ENCODE measurements around the gene TNKS1BP1. TPM values are rescaled to one million over a fixed set of nuclear protein-coding genes. Genes with fewer than 3 reads are reported as not detected.

TNKS1BP1 gene
- total RNA-seq: 100 to 1,000 TPM; 169 to 184 TPM
- 100 to 1,000 TPM in 1 of 2 donors, 10 to 100 TPM in 1; 35.2 to 161 TPM for polyA plus RNA-seq
- long read RNA-seq, donor 1, transcript TNKS1BP1-202 (6 exons, 1,946 nt): major isoform, 14 of 91 reads
- long read RNA-seq, donor 1, partial matches to known transcripts: 68 of 91 reads
- long read RNA-seq, donor 1, other reads (novel, unspliced or antisense): 9 of 91 reads
- long read RNA-seq, donor 2, full-length matches to known transcripts: 30 of 108 reads
- long read RNA-seq, donor 2, partial matches to known transcripts: 65 of 108 reads
- long read RNA-seq, donor 2, other reads (novel, unspliced or antisense): 13 of 108 reads

GRCh38 chr11:57324886-57325734, at the start of gene TNKS1BP1:
TNKS1BP1 (minus strand) TSS chr11:57324952; CDS start chr11:57321885, 3,067 bp downstream.
- peak within 1 kb of the TSS; percentile 56 to 78 for H3K4me3 ChIP-seq (ENCODE audit: low read length in 2 of 2)
- H3K36me3 ChIP-seq (ENCODE audit: control insufficient read depth in 1 of 2, insufficient read depth in 2 of 2, low read length in 1 of 2): peaks cover 0 to 2% of the 10 kb centered on the region in 2 donors
- ATAC-seq (ENCODE audit: low FRiP score): peak; percentile 89
- WGBS, 2 donors: 1% methylated on average over 49 to 61 of the region's 61 CpGs
- no peaks in the 10 kb centered on the region for H3K9me3 ChIP-seq (ENCODE audit: control insufficient read depth, low read length)
- peak; percentile 98 to 99 for DNase-seq
- peak within 1 kb of the TSS; percentile 87 to 97 for H3K27ac ChIP-seq (ENCODE audit: low read depth in 1 of 2, low read length in 2 of 2)
- intact Hi-C loops (cut with DNase I): loop anchor here (10.0 kb wide), 2 partner anchors 330 to 340 kb away; partner anchors contain the start of genes CLP1 (in 1 of the 2) and ZDHHC5 (in 1 of the 2)
- H3K27me3 ChIP-seq (ENCODE audit: control insufficient read depth in 1 of 2, insufficient read depth in 2 of 2, low read length in 1 of 2): no peaks in the 10 kb centered on the region
- no peaks in the 10 kb centered on the region for H3K4me1 ChIP-seq (ENCODE audit: control insufficient read depth in 1 of 2, insufficient read depth in 2 of 2, low read length in 2 of 2)

DNA sequence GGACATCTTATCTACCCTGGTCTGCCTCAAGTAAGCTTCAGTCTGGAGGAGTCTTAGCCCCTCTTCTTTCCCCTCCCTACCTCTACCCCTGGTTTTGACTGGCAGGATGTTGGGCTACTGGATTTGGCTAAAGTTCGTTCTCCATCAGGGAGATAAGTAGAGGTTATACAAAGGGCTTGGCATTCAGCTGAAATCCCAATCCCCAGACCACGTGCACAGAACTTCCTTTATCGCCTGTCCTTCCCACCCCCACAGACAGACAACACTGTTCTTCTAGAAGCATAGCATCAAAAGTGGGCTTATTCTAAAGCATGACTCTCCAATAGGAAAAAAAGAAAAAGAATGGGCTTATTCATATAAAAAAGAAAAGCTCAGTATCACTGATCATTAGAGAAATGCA, 48.4 kb upstream of the TNKS1BP1 start:
- H3K36me3 ChIP-seq (ENCODE audit: control insufficient read depth in 1 of 2, insufficient read depth in 2 of 2, low read length in 1 of 2): no peaks in the 10 kb centered on the region
- WGBS, 2 donors: 41 to 44% methylated on average over 3 of the region's 3 CpGs
- intact Hi-C loops (cut with DNase I): no loop called here
- no peak overlapping the region for H3K27ac ChIP-seq (ENCODE audit: low read depth in 1 of 2, low read length in 2 of 2)
- H3K27me3 ChIP-seq (ENCODE audit: control insufficient read depth in 1 of 2, insufficient read depth in 2 of 2, low read length in 1 of 2): no peaks in the 10 kb centered on the region
- H3K9me3 ChIP-seq (ENCODE audit: control insufficient read depth, low read length): no peaks in the 10 kb centered on the region
- no peak for DNase-seq
- H3K4me3 ChIP-seq (ENCODE audit: low read length in 2 of 2): no peak overlapping the region
- no peak for ATAC-seq (ENCODE audit: low FRiP score)
- no peaks in the 10 kb centered on the region for H3K4me1 ChIP-seq (ENCODE audit: control insufficient read depth in 1 of 2, insufficient read depth in 2 of 2, low read length in 2 of 2)

- no peaks in the 10 kb centered on the region for H3K36me3 ChIP-seq (ENCODE audit: control insufficient read depth in 1 of 2, insufficient read depth in 2 of 2, low read length in 1 of 2)
- H3K27me3 ChIP-seq (ENCODE audit: control insufficient read depth in 1 of 2, insufficient read depth in 2 of 2, low read length in 1 of 2): no peaks in the 10 kb centered on the region
- H3K4me1 ChIP-seq (ENCODE audit: control insufficient read depth in 1 of 2, insufficient read depth in 2 of 2, low read length in 2 of 2): no peaks in the 10 kb centered on the region
- intact Hi-C loops (cut with DNase I): no loop called here
- H3K4me3 ChIP-seq (ENCODE audit: low read length in 2 of 2): no peak overlapping the region
- ATAC-seq (ENCODE audit: low FRiP score) (no peak), DNase-seq (no peak)
- no peak overlapping the region for H3K27ac ChIP-seq (ENCODE audit: low read depth in 1 of 2, low read length in 2 of 2)
- H3K9me3 ChIP-seq (ENCODE audit: control insufficient read depth, low read length): no peaks in the 10 kb centered on the region
Observed at GRCh38 chr11:57370941-57371340, 46.2 kb upstream of the TNKS1BP1 start.

- Histone ChIP-seq H3K27me3 (ENCODE audit: control insufficient read depth in 1 of 2, insufficient read depth in 2 of 2, low read length in 1 of 2) (no peaks in the 10 kb centered on the region), H3K27ac (ENCODE audit: low read depth in 1 of 2, low read length in 2 of 2) (no peak overlapping the region), H3K36me3 (ENCODE audit: control insufficient read depth in 1 of 2, insufficient read depth in 2 of 2, low read length in 1 of 2) (no peaks in the 10 kb centered on the region), H3K4me3 (ENCODE audit: low read length in 2 of 2) (no peak overlapping the region), H3K9me3 (ENCODE audit: control insufficient read depth, low read length) (no peaks in the 10 kb centered on the region), H3K4me1 (ENCODE audit: control insufficient read depth in 1 of 2, insufficient read depth in 2 of 2, low read length in 2 of 2) (no peaks in the 10 kb centered on the region)
- intact Hi-C loops (cut with DNase I): no loop called here
- no peak for DNase-seq
- WGBS, 2 donors: 83 to 86% methylated on average over 7 of the region's 7 CpGs
- ATAC-seq (ENCODE audit: low FRiP score): no peak
Observed at GRCh38 chr11:57370251-57370650, 45.5 kb upstream of the TNKS1BP1 start.

- Histone ChIP-seq H3K27ac (ENCODE audit: low read depth in 1 of 2, low read length in 2 of 2) (no peak overlapping the region), H3K9me3 (ENCODE audit: control insufficient read depth, low read length) (no peaks in the 10 kb centered on the region), H3K4me3 (ENCODE audit: low read length in 2 of 2) (no peak overlapping the region), H3K27me3 (ENCODE audit: control insufficient read depth in 1 of 2, insufficient read depth in 2 of 2, low read length in 1 of 2) (no peaks in the 10 kb centered on the region), H3K36me3 (ENCODE audit: control insufficient read depth in 1 of 2, insufficient read depth in 2 of 2, low read length in 1 of 2) (no peaks in the 10 kb centered on the region), H3K4me1 (ENCODE audit: control insufficient read depth in 1 of 2, insufficient read depth in 2 of 2, low read length in 2 of 2) (no peaks in the 10 kb centered on the region)
- DNase-seq (no peak), ATAC-seq (ENCODE audit: low FRiP score) (no peak)
- 71 to 73% methylated on average over 5 of the region's 5 CpGs for WGBS, 2 donors
- intact Hi-C loops (cut with DNase I): no loop called here
Observed at GRCh38 chr11:57368845-57369232, 44.1 kb upstream of the TNKS1BP1 start.

DNA sequence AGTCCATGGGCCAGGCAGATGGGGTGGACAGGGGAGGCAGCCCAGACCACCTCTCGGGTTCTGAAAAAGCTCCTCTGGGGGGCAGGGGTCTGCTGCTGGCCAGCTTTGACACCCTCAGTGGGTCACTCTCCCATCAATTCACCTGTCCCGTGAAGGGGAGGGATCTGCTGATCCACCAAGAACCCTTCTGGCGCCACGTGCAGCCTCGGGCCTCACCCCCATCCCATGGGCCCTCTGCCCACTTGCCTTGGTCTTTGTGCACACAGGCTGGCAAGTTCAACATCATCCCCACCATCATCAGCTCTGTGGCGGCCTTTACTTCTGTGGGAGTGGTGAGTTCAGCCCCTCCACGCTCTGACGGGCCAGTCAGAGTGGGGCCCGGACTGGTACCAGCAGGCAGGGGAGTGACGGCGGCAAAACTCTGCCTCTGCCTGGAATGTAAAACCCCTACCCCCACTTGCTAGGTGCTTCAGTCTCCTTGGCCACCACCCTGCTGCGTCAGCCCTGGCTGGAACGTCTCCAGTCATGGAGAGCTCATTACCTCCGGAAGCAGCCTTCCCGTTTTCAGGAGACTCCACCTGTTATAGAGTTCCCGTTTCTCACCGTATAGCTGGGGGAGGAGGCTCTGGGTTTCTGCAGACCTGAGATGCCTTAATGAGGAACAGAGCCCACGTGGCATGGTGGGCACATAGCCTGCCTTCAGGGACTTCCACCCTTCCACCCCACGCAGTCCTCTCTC, 43.5 kb upstream of the TNKS1BP1 start:
- Histone ChIP-seq H3K4me1 (ENCODE audit: control insufficient read depth in 1 of 2, insufficient read depth in 2 of 2, low read length in 2 of 2) (no peaks in the 10 kb centered on the region), H3K36me3 (ENCODE audit: control insufficient read depth in 1 of 2, insufficient read depth in 2 of 2, low read length in 1 of 2) (no peaks in the 10 kb centered on the region), H3K27ac (ENCODE audit: low read depth in 1 of 2, low read length in 2 of 2) (no peak overlapping the region), H3K9me3 (ENCODE audit: control insufficient read depth, low read length) (no peaks in the 10 kb centered on the region), H3K4me3 (ENCODE audit: low read length in 2 of 2) (no peak overlapping the region), H3K27me3 (ENCODE audit: control insufficient read depth in 1 of 2, insufficient read depth in 2 of 2, low read length in 1 of 2) (no peaks in the 10 kb centered on the region)
- no peak for DNase-seq
- intact Hi-C loops (cut with DNase I): no loop called here
- WGBS, 2 donors: 70 to 71% methylated on average over 19 of the region's 19 CpGs
- ATAC-seq (ENCODE audit: low FRiP score): no peak

- ATAC-seq (ENCODE audit: low FRiP score) (no peak), DNase-seq (peak in 1 of 2 donors; percentile 46)
- no peaks in the 10 kb centered on the region for H3K27me3 ChIP-seq (ENCODE audit: control insufficient read depth in 1 of 2, insufficient read depth in 2 of 2, low read length in 1 of 2)
- intact Hi-C loops (cut with DNase I): no loop called here
- no peak overlapping the region for H3K27ac ChIP-seq (ENCODE audit: low read depth in 1 of 2, low read length in 2 of 2)
- H3K4me3 ChIP-seq (ENCODE audit: low read length in 2 of 2): no peak overlapping the region
- H3K36me3 ChIP-seq (ENCODE audit: control insufficient read depth in 1 of 2, insufficient read depth in 2 of 2, low read length in 1 of 2): no peaks in the 10 kb centered on the region
- 85 to 86% methylated on average over 9 of the region's 9 CpGs for WGBS, 2 donors
- no peaks in the 10 kb centered on the region for H3K4me1 ChIP-seq (ENCODE audit: control insufficient read depth in 1 of 2, insufficient read depth in 2 of 2, low read length in 2 of 2)
- H3K9me3 ChIP-seq (ENCODE audit: control insufficient read depth, low read length): no peaks in the 10 kb centered on the region
Observed at GRCh38 chr11:57364851-57365660, 40.3 kb upstream of the TNKS1BP1 start.

Data from aorta (tissue), 5 donors.